Adipocyte (in vitro differentiated cells): ENCODE measurements around the gene SKP2.
"Not testable (repeated sequence)": the region's sequence is repeated elsewhere in the genome, so short reads cannot be mapped to it uniquely, and the experiment has no call there.

Experiments used
- DNase-seq: peaks from one replicate; pipeline ENCODE4 v3.0.0-alpha.2; 2015; ENCODE audit warnings: low read depth
- H3K27me3 ChIP-seq: replicated peaks from 2 replicates; pipeline ENCODE4 v1.7.0; 2013; ENCODE audit warnings: mild to moderate bottlenecking, low read length, moderate library complexity; ENCODE audit not compliant: control insufficient read depth, insufficient read depth
- H3K36me3 ChIP-seq: 2 replicates; pipeline ENCODE4 v1.7.0; 2013; ENCODE audit warnings: low read length, mild to moderate bottlenecking, moderate library complexity; ENCODE audit not compliant: control insufficient read depth, insufficient read depth, severe bottlenecking
- H3K4me1 ChIP-seq: 2 replicates; pipeline ENCODE4 v1.7.0; 2013; ENCODE audit warnings: mild to moderate bottlenecking, low read length, moderate library complexity; ENCODE audit not compliant: control insufficient read depth, insufficient read depth
- H3K4me3 ChIP-seq: 2 replicates; pipeline ENCODE4 v1.7.0; 2013; ENCODE audit warnings: mild to moderate bottlenecking, low read length, moderate library complexity
- H3K9ac ChIP-seq: 2 replicates; pipeline ENCODE4 v1.7.0; 2013; ENCODE audit warnings: mild to moderate bottlenecking, low read length, moderate library complexity
- H3K9me3 ChIP-seq: 2 replicates; pipeline ENCODE4 v1.7.0; 2013; ENCODE audit warnings: mild to moderate bottlenecking, low read length, moderate library complexity; ENCODE audit not compliant: control insufficient read depth

The SKP2 gene

GRCh38 chr5:36151434-36152323 lies at the start of gene SKP2, which contains the start of gene LMBRD2:
Gene SKP2, plus strand, starts transcription at chr5:36152111. Its CDS starts 152 bp downstream, at chr5:36152263.
Gene LMBRD2, minus strand, starts transcription at chr5:36151887. Its CDS starts 8,538 bp downstream, at chr5:36143349.
- no peaks in the 10 kb centered on the region for H3K9me3 ChIP-seq
- peak; percentile 100 for DNase-seq
- H3K27me3 ChIP-seq = no peaks in the 10 kb centered on the region
- peaks cover 11% of the 10 kb centered on the region for H3K36me3 ChIP-seq
- H3K4me3 ChIP-seq = peak within 1 kb of the TSS; percentile 88
- H3K4me1 ChIP-seq = peaks cover 41% of the 10 kb centered on the region
- H3K9ac ChIP-seq = peak within 1 kb of the TSS; percentile 87

GRCh38 chr5:36105819-36106218 lies 46.1 kb upstream of the SKP2 start:
- H3K27me3 ChIP-seq = no peaks in the 10 kb centered on the region
- peaks cover 55% of the 10 kb centered on the region for H3K36me3 ChIP-seq
- H3K9ac ChIP-seq = no peak overlapping the region
- H3K9me3 ChIP-seq = no peaks in the 10 kb centered on the region
- no peak for DNase-seq
- peaks cover 10% of the 10 kb centered on the region for H3K4me1 ChIP-seq
- H3K4me3 ChIP-seq = no peak overlapping the region

- DNase-seq = peak; percentile 33
- Histone ChIP-seq H3K36me3 (peaks cover 64% of the 10 kb centered on the region), H3K9ac (no peak overlapping the region), H3K9me3 (no peaks in the 10 kb centered on the region), H3K27me3 (no peaks in the 10 kb centered on the region), H3K4me1 (peaks cover 10% of the 10 kb centered on the region), H3K4me3 (no peak overlapping the region)
These were observed 43.0 kb upstream of the SKP2 start for GRCh38 chr5:36108758-36109460.

- no peak overlapping the region for H3K4me3 ChIP-seq
- H3K27me3 ChIP-seq = no peaks in the 10 kb centered on the region
- no peaks in the 10 kb centered on the region for H3K9me3 ChIP-seq
- H3K4me1 ChIP-seq = peaks cover 10% of the 10 kb centered on the region
- H3K36me3 ChIP-seq = peaks cover 64% of the 10 kb centered on the region
- DNase-seq = no peak
- no peak overlapping the region for H3K9ac ChIP-seq
These were observed 40.7 kb upstream of the SKP2 start for GRCh38 chr5:36111238-36111637.

GRCh38 chr5:36125868-36126267 lies 26.0 kb upstream of the SKP2 start:
- Histone ChIP-seq H3K9ac (no peak overlapping the region), H3K4me3 (no peak overlapping the region), H3K36me3 (peaks cover 19% of the 10 kb centered on the region), H3K27me3 (no peaks in the 10 kb centered on the region), H3K4me1 (no peaks in the 10 kb centered on the region), H3K9me3 (no peaks in the 10 kb centered on the region)
- DNase-seq = no peak

- no peak overlapping the region for H3K9ac ChIP-seq
- H3K36me3 ChIP-seq = peaks cover 10% of the 10 kb centered on the region
- H3K9me3 ChIP-seq = no peaks in the 10 kb centered on the region
- no peaks in the 10 kb centered on the region for H3K27me3 ChIP-seq
- no peaks in the 10 kb centered on the region for H3K4me1 ChIP-seq
- H3K4me3 ChIP-seq = no peak overlapping the region
- DNase-seq = no peak
These were observed 23.1 kb upstream of the SKP2 start for GRCh38 chr5:36128795-36129194.

GRCh38 chr5:36129666-36130065 lies 22.2 kb upstream of the SKP2 start:
- H3K9ac ChIP-seq, DNase-seq, H3K4me1 ChIP-seq, H3K9me3 ChIP-seq, H3K4me3 ChIP-seq, H3K27me3 ChIP-seq, H3K36me3 ChIP-seq: not testable (repeated sequence)

- H3K27me3 ChIP-seq, H3K4me3 ChIP-seq, H3K9ac ChIP-seq, DNase-seq, H3K4me1 ChIP-seq, H3K9me3 ChIP-seq: not testable (repeated sequence)
- H3K36me3 ChIP-seq = peaks cover 17% of the 10 kb centered on the region
These were observed 18.9 kb upstream of the SKP2 start for GRCh38 chr5:36133009-36133408.

GRCh38 chr5:36135988-36136387 lies 15.9 kb upstream of the SKP2 start:
- peaks cover 22% of the 10 kb centered on the region for H3K36me3 ChIP-seq
- H3K27me3 ChIP-seq = no peaks in the 10 kb centered on the region
- no peak overlapping the region for H3K4me3 ChIP-seq
- DNase-seq = no peak
- no peak overlapping the region for H3K9ac ChIP-seq
- no peaks in the 10 kb centered on the region for H3K9me3 ChIP-seq
- H3K4me1 ChIP-seq = no peaks in the 10 kb centered on the region

- H3K36me3 ChIP-seq = peaks cover 26% of the 10 kb centered on the region
- no peaks in the 10 kb centered on the region for H3K9me3 ChIP-seq
- DNase-seq = no peak
- no peak overlapping the region for H3K9ac ChIP-seq
- H3K4me3 ChIP-seq = no peak overlapping the region
- no peaks in the 10 kb centered on the region for H3K4me1 ChIP-seq
- H3K27me3 ChIP-seq = no peaks in the 10 kb centered on the region
These were observed 15.3 kb upstream of the SKP2 start for GRCh38 chr5:36136581-36136980.

- Histone ChIP-seq H3K9me3 (no peaks in the 10 kb centered on the region), H3K4me3 (no peak overlapping the region), H3K36me3 (peaks cover 34% of the 10 kb centered on the region), H3K9ac (no peak overlapping the region), H3K27me3 (no peaks in the 10 kb centered on the region), H3K4me1 (no peaks in the 10 kb centered on the region)
- DNase-seq = no peak
These were observed 12.8 kb upstream of the SKP2 start for GRCh38 chr5:36138900-36139683.
